ENCODE measurements around the gene ABCG1.

The ABCG1 gene

DNA sequence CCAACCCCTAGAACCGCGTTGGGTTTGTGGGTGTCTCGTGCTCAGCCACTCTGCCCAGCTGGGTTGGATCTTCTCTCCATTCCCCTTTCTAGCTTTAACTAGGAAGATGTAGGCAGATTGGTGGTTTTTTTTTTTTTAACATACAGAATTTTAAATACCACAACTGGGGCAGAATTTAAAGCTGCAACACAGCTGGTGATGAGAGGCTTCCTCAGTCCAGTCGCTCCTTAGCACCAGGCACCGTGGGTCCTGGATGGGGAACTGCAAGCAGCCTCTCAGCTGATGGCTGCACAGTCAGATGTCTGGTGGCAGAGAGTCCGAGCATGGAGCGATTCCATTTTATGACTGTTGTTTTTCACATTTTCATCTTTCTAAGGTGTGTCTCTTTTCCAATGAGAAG lies 77.6 kb downstream of the ABCG1 start:
- no peak for DNase-seq

DNA sequence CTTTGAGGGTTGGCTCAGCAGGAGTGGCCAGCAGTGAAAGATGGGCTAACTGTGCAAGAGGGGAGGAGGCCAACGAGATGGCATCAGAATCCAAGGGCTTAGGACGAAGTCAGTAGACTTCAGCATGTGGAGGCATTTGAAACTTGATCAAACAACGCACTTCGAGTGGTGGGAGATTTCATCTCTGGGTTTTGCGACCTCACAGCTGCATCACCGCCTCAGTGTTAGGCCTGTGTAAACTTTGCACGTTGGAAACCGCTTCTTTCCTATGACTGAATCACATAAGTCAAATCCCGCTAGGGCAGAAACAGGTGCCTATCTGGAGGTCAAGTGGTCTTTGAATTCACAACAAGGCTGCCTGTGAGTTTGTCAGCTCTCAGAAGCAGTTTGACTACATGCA lies 78.4 kb downstream of the ABCG1 start:
- no peak for DNase-seq

DNA sequence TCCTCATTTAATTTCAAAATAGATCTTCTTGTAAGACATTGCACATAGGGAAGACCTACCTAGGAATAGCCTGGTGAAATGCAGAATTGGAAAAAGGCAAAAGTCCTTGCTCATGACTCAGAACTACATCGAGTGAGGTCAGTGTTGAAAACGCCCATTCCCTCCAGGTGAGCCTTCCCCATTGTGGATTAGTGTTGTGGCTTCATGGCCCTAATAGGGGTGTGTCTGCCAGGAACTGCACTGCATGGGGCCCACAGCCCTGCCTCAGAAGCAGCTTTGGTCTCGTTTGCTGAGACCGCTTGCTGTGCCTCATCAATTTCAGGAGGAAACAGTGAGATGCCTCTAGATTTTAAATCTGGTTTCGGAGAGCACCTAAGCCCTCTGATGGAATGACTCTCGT lies 79.3 kb downstream of the ABCG1 start:
- DNase-seq, result no peak

DNA sequence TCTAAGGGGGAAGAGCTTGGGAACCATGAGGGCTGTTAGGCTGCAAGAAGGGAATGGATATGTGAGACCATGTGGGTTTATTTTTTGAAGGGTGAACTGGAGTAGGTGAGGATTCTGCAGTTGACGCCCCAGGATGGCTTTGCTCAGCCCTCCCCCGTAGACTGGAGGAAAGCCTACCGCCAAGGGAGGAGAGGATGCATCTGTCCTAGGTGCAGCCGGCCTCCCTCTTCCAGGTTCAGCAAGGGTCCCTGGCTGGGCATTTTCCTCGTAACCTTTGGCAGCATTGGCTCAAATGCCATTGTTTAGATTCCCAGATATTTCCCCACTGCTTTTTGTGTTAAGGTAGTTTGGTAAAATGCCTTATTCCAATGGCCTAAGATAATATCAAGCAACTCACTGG lies 79.7 kb downstream of the ABCG1 start:
- no peak for DNase-seq

DNA sequence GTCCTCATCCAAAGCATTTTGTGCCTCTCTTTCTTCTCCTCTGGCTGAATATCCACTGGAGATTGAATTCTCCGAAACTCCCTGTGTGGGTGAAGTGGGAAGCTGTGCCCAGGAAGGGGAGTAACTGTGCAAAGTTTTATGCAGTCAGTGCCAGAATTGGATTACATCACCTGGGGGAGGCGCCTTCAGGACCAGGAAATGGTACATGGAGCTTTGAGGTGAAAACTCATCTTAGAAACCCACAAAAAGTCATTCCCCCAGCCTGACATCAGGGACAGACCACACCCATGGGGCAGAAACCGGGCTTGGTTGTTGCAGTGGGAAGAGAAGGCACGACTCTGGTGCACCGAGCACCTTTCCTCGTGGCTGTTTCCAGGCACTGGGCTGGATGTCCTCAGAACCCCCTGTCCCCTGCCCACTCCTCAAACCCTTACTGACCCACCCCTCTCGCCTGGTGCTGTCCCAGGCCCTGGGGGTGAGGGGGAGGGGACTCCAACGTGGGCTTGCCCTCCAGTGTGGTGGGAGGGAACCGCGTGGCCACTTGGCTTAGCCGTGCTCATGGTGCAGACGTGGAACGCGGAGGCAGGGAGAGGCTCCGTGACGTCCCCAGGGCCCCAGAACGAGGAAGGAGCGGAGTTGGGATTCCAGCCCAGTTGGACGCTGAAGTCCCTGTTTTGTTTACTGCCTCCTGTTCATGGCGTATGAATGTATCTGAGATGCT lies 80.5 kb downstream of the ABCG1 start:
- DNase-seq, result no peak

DNA sequence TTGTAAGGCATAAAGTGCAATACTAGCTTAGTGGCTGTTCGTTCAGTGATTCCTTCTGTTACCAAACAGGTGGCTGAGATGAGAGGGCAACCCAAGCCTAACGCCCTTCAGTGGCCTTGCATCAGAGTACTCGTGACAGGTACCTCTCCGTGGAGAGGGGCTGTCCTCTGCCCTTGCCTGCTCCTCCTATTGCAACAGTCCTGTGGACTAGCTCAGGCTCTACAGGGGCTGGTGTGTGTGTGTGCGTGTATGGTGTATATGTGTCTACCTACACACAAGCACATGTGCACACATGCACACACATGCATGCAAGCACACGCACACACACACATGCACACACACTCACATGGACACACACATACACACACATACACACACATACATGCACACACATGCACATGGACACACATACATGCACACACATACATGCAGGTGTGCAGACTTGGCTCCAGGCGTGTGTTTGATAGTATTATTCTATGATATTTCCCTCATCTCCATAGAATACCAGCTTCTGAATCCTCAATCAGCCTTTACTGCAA lies 81.2 kb downstream of the ABCG1 start:
- no peak for DNase-seq

DNA sequence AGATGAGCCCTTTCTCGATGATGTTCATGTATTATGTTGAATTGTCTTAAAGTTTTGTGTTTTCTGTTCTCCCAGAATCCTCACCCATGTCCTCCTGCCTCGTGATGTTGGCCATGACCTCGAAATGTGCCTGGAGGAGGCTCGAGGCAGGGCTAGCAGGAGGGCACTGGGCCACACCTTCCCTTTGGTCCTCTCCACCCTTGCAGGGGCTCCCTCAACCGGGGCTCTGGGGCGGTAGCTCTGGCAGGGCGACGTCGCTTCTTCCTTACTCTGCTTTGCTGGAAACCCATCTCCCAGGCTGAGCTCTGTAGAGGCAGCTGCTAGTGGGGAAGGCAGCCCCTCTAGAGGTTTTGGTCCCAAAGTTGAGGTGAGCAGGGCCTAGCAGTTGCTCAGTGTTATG lies 82.0 kb downstream of the ABCG1 start:
- no peak for DNase-seq

DNA sequence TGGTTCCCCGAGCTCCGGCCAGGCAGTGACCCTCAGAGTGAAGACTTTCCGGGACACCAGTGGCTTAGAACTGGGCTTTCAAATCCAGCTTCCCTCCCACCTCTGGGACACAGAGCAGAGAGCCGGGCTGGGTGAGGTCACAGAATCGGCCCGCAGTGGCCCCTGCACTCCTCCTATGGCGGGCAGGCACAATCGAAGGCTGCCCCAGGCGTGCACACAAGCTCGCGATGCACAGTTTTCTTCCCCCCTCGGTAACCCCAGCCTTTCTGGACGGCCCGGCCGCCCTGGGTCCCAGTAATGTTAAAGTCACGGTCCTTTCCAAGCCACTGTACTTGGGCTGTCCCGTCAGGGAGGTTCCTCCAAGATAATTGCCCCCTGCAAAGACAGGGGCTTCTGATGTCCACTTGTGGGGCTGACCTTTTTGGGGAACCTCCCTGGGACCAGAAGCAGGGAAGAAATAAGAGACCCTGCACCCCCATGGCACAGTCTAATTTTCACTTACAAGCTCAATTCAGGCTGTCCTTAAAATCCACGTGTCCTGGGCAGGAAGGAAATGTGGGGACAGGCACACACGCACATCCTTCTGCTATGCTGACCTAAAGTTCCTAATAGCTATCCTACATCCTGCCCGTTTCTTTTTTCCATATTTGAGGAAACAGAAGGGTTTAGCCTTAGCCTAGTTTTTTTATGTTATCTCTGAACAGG lies 82.6 kb downstream of the ABCG1 start:
- no peak for DNase-seq

DNA sequence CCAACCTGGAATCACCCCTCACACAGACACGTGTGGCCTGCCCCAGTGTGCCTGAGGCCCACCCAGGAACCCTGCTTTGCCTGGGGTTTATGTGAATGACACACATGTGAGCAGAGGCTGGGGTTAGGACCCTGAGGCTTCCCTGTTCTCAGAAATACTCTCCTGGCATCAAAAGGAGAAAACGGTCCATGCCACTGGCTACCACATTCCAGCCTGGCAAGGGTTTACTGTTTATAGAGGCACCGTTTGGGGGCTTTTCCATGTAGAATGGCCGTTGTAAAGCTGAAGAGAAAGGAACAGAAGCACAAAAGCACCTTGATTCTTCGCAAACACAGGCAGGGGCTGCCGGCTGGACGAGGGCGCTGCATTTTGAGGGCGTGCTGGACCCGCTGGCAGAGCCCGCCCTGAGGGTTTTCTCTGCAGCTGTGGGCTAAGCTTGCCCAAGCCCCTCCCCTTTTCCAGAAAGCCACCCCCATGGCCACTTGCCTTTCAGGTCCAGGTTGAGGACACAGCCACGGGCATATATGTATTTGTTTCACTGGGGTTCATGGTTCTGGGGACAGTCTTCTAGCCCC lies 83.2 kb downstream of the ABCG1 start:
- DNase-seq, result no peak

DNA sequence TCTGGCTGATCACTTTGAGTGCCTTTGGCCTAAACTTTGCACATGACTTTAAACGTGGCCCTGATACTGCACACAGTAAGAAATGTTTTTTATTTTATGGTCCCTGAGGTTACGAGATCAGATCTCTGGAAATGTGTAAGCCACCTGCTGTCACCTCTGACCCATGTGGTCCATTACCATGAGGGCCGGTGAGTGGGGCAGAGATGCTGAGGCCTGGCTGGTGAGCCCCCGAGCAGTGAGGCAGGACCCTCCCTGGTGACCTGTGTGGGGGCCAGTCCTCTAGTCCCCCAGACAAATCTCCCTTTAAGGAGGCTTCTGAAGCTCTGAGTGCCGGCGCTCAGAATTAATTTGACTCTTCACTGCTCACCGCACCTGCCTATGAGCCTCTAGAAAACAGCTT lies 83.9 kb downstream of the ABCG1 start:
- DNase-seq, result no peak

DNA sequence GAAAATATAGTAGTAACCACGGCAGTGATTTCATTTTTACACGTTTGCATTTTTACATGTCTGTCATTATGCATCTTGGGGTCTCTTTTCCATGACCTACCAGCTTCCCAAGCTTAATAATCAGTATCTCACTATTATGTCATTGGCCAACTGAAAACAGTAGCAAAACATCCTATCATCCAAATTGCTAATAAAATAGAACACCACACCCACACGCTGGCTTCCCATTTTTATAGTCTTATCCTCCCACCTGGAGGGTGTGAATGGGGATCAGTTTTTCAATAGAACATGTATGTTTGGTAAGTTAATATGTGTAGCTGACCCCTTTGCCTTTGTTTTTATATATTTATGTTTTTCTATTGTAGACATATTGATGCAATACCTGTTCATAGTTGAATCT lies 84.5 kb downstream of the ABCG1 start:
- DNase-seq, result no peak

DNA sequence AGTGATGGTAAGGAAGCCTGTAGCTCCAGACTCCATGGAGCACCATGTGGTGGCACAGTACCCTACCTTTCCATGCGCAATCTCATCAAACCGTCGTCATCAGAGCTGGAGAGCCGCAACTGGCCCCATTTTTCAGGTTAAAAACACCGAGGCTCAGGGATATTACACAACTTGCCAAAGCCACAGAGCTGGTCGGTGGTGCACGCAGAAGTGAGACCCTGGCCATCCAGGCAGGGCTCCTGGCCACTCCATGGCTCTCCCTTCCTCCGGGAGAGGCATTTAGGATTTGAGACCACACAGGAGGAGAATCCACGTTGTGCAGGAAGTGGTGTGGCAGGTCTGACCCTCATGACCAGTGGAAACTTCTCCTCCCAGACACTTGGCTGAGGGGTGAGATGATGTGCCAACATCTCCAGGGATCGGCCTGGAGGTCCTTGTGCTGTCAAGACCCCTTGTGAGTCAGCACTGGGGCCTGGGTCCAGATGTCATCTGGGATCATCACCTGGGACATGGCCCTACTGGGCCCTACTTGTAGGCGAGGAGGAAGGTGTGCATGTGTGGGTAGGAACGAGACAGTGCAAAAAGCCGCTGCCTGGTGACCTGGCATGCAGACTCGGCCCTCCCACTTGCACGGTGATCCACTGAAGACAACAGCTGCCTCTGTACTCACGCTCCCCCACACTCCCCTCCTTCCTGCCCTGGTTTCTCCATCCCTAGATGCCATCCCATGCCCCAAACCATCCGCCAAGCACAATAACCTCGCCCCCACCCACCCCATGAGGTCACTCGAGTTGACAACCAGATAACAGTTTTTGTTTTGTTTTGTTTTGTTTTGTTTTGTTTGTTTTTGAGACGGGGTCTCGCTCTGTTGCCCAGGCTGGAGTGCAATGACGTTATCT lies 85.9 kb downstream of the ABCG1 start:
- no peak for DNase-seq

DNA sequence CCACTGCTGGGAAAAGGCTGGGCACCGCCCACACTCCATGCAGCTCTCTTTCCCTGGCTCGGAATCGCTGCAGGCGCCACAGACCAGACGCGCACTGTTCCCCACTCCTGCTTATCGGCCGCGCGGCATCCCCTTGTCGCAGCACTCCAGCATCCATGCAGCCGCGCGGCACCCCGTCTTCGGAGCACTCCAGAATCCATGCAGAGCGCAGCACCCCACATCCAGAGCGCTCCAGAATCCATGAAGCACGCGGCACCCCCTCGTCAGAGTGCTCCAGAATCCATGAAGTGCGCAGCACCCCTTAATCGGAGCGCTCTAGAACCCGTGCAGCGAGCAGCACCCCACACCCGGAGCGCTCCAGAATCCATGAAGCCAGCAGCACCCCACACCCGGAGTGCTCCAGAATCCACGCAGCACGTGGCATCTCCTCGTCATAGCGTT lies 86.8 kb downstream of the ABCG1 start:
- DNase-seq, result no peak

DNA sequence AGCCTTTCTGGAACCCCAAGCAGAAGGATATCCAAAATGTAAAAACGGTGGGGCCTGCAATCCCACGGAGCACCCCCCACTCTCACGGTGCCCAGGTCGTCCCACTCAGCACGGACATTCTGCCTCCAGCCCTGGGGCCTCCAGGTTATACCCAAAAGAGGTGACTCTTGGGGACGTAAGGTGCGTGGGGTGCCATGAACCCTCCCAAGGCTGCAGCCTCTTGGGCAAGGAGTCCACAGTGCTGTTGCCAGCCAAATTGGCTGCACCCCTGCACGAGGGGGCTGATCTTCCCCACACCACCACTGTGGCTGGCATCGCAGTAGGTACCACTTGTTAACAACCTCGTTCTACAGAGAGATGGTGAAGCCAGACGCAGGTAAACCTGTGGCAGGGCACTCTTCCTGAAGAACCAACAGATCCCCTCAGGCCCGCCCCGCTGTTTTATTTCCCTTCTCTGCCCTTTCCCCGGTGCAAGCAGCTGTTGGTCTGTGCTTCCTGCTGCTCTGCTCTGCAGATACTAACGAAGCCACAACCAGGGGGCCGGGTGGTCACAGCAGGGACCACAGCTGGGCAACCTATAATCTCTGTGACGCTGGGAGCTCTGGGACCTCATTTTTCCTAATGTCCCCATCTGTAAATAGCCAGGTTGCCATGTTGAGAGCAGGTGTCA lies 87.6 kb downstream of the ABCG1 start:
- peak; percentile 57 for DNase-seq

DNA sequence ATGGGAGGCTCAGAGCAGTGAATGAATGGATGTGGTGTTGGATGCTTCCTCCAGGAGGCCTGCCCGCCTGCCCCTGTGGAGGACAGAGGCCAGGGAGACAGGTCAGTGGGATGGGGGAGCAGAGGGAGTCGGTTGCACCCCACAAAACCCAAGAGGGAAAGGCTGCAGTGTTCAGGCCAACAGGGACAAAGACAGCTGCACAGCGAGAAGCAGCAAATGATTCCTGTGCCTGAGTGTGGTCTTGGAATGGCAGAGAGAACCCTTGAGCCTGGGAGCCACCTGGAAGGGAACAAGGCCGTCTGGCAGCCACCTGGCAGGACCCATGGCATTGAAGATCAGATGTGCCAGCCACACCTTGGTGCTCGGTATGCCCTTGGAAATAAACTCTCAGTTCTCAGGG lies 88.2 kb downstream of the ABCG1 start:
- DNase-seq, result no peak

DNA sequence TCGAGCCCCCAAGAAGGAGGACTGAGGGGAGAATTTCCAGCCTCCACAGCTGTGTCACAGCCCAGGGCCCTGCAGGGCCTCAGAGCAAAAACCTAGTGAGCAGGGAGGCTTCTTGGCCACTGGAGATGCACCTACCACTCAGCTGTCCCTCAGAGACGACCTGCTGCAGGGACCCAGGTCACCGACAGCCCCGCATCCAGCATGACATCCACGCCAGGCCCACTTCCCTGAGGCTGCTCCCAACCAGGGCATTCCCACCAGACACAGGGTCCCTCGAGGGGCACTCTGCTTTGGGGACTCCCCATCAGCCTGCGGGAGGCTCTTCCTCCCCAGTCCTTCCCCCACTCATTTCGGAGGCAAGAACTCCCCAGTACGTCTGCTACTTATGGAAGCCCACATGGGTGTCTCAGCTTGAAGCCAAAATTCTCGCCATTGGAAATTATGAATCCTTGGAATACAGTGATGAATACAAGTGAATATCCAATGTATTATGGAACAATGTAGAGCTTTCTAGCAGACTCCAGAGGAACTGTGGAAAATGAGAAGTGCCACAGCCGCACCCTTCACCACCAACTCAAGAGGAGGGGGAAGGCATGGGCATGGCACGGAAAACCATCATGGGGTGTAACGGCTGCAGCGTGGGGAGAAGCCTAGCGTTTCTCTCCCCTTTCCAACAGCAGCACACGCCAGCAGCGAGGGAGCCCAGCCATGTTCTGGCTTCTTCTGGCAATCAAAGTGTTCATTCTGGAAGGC lies 89.4 kb downstream of the ABCG1 start:
- DNase-seq, result no peak

DNA sequence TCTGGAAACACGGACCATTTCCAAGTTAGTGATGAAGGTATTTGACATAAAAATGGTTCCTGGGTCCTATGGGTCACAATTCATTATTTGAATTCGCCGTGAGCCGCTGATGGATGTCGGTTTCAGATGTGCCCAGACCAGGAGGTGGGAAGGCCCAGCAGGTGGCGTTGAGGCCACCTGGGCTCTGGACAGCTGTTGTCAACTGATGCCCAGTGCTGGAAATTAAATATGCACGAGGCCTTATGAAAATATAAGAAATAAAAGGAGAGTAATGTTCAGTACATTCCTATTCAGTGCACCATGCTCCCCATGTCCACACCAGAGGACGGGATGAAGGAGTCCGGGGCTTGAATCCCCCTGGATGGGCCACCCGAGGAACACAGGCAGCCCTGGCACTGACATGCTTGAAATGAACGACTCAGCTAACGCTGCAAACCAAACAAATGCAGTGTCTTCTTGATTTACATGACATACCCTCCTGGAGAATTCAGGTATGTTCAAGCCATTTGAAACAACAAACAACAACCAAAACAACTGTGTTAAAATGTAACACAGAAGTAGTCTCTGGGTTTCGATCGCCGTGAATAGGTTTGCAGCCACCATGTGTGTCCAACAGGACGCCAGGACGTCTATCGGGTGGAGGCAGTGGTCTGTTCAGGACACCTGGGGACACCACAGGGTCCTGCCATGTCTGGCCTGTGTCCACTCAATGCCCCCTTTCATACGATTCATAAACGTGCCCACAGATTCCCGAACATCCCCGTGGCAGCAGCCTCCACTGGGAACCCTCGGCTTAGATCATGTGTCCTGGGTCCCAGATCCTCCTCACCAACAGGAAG lies 90.2 kb downstream of the ABCG1 start:
- DNase-seq, result no peak

DNA sequence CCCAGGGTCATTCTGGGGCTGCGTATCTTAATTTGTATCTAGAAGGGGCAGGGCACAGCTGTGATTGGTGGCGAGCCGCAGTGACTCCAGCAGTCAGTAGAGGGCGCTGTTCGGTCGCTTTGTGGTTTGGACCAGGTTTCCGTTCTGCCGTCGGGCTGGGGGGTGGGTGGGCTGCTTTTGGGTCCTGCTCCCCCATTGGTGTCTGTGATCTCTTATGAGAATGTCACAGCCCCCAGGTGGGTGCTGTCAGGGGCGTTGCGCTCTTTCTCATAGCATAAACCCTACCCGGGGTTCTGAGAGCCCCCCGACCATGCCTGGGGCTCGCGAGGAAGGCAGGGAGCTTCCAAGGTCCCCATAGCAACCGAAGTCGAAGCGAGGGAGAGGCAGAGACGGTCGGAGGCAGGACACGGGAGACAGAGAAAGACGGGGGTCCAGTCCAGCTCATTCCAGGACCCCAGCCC lies 90.8 kb downstream of the ABCG1 start:
- peak; percentile 23 for DNase-seq

DNA sequence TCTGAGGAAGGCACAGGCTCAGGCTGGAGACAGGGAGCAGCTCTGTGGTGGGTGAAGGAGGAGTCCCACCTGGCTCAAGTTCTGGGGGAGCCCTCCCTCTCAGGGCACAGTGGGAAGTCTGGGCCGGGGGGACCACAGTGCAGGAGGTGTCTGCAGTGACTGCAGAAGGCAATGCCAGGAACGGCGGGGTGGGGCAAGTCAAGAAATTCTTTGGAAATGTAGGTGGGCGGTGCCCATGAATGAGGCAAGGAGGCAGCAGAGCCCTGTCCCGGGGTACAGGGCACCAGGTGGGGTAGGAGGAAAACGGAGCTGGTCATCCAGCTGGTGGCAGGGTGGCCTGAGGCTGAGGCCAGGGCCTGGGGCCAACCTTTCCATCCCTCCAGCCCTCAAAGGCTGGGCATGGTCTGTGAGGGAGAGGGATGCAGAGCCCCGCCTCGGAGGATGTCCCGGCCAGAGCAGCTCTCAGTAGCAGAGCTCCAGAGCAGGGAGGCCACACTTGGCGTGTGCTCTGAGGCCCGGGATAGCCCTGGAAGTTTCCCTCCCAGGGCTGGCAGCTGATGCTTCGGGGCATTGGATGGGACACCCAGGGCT lies 91.6 kb downstream of the ABCG1 start:
- DNase-seq, result no peak

DNA sequence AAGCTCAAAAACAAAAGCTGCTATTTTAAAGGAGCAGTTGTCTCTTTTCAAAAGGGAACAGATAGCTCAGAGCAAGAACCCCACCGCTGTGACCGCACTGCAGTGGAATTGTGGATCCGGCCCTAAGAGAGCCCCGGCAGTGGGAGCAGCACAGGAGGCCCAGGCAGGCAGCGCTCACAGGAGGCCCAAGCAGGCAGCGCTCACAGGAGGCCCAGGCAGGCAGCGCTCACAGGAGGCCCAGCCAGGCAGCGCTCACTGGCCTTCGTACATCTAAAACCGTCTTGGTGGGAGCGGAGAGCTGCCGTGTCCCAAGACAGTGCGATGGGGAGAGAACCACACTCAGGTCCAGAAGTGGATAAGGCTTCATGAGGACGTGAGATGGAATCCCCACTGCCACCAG lies 92.2 kb downstream of the ABCG1 start:
- DNase-seq, result no peak
